ENCODE measurements around the gene SS18. TPM values are rescaled to one million over a fixed set of nuclear protein-coding genes. Genes with fewer than 3 reads are reported as not detected.

Gene SS18
- total RNA-seq, 1 experiment from 2014 or later = 99.1 TPM

GRCh38 chr18:26056291-26056690, 34.1 kb downstream of the SS18 start:
- ChIA-PET POLR2A (no interaction called here), CTCF (no interaction called here)
- H3K36me3 ChIP-seq (ENCODE audit: control insufficient read depth, insufficient read depth, low read length) = peaks cover 37% of the 10 kb centered on the region

GRCh38 chr18:26052505-26052904, 37.9 kb downstream of the SS18 start:
- no peak for DNase-seq (ENCODE audit: low read depth, low spot score)
- intact Hi-C loops (cut with micrococcal nuclease; ENCODE audit: unreplicated experiment) = no loop called here

More at GRCh38 chr18:26056291-26056690, 34.1 kb downstream of the SS18 start:
- intact Hi-C loops (cut with micrococcal nuclease; ENCODE audit: unreplicated experiment) (no loop called here), in situ Hi-C loops (cut with HindIII; ENCODE audit: low pct_unique_long_range_greater_than_20kb, low sequenced_read_pairs) (no loop called here)
- no TSS peak for BruUV-seq (replicated peaks)
- no peaks in the 10 kb centered on the region for H3K9me3 ChIP-seq (ENCODE audit: control insufficient read depth, insufficient read depth, low read depth, low read length)
- TF ChIP-seq POLR2AphosphoS5 (IDR thresholded peaks at IDR 0.05; ENCODE audit: low read depth, low read length) (no peak), CTCF (IDR thresholded peaks at IDR 0.05) (no peak), REST (IDR thresholded peaks at IDR 0.05; ENCODE audit: insufficient read depth in 1 of 2, low read depth in 2 of 2, low read length in 1 of 2) (no peak), SIN3A (IDR thresholded peaks at IDR 0.05; ENCODE audit: borderline replicate concordance, insufficient read depth, low read depth, low read length) (no peak), TCF7L2 (IDR thresholded peaks at IDR 0.05; ENCODE audit: low read depth, low read length) (no peak)
- no peak overlapping the region for H3K27ac ChIP-seq (ENCODE audit: low read length)
- H3K27me3 ChIP-seq (ENCODE audit: control insufficient read depth, insufficient read depth, low read length) = no peaks in the 10 kb centered on the region
- no peak overlapping the region for H3K4me3 ChIP-seq (ENCODE audit: low read depth in 2 of 2, low read length in 2 of 2)
- ATAC-seq (no peak), DNase-seq (ENCODE audit: low read depth, low spot score) (no peak)
- no peaks in the 10 kb centered on the region for H3K4me1 ChIP-seq (ENCODE audit: control insufficient read depth, insufficient read depth, low read length)

More at GRCh38 chr18:26052505-26052904, 37.9 kb downstream of the SS18 start:
- in situ Hi-C loops (cut with HindIII; ENCODE audit: low pct_unique_long_range_greater_than_20kb, low sequenced_read_pairs) = no loop called here
- ChIA-PET POLR2A (no interaction called here), CTCF (no interaction called here)
- no peak for TF ChIP-seq CTCF (IDR thresholded peaks at IDR 0.05)
- no peak for TF ChIP-seq POLR2AphosphoS5 (IDR thresholded peaks at IDR 0.05; ENCODE audit: low read depth, low read length)
- TF ChIP-seq TCF7L2 (IDR thresholded peaks at IDR 0.05; ENCODE audit: low read depth, low read length) = no peak
- TF ChIP-seq REST (IDR thresholded peaks at IDR 0.05; ENCODE audit: insufficient read depth in 1 of 2, low read depth in 2 of 2, low read length in 1 of 2) = no peak
- no peak for TF ChIP-seq SIN3A (IDR thresholded peaks at IDR 0.05; ENCODE audit: borderline replicate concordance, insufficient read depth, low read depth, low read length)
- Histone ChIP-seq H3K4me1 (ENCODE audit: control insufficient read depth, insufficient read depth, low read length) (no peaks in the 10 kb centered on the region), H3K27me3 (ENCODE audit: control insufficient read depth, insufficient read depth, low read length) (no peaks in the 10 kb centered on the region), H3K4me3 (ENCODE audit: low read depth in 2 of 2, low read length in 2 of 2) (no peak overlapping the region), H3K27ac (ENCODE audit: low read length) (no peak overlapping the region), H3K36me3 (ENCODE audit: control insufficient read depth, insufficient read depth, low read length) (peaks cover 39% of the 10 kb centered on the region), H3K9me3 (ENCODE audit: control insufficient read depth, insufficient read depth, low read depth, low read length) (no peaks in the 10 kb centered on the region)
- no peak for ATAC-seq
- BruUV-seq (replicated peaks) = no TSS peak

Measured in Panc1 (cell line).